Activated T-cell treated with anti-CD3 and anti-CD28 coated beads for 24 hours (primary cell): ENCODE data around the gene DNAJC22.
A peak's percentile ranks its signal among the peaks of the same experiment; 100 is the strongest.

Experiments
- DNase-seq: peaks from one replicate; pipeline ENCODE4 v3.0.0-alpha.2; 2020; ENCODE audit warnings: low read depth

DNAJC22 gene

DNA sequence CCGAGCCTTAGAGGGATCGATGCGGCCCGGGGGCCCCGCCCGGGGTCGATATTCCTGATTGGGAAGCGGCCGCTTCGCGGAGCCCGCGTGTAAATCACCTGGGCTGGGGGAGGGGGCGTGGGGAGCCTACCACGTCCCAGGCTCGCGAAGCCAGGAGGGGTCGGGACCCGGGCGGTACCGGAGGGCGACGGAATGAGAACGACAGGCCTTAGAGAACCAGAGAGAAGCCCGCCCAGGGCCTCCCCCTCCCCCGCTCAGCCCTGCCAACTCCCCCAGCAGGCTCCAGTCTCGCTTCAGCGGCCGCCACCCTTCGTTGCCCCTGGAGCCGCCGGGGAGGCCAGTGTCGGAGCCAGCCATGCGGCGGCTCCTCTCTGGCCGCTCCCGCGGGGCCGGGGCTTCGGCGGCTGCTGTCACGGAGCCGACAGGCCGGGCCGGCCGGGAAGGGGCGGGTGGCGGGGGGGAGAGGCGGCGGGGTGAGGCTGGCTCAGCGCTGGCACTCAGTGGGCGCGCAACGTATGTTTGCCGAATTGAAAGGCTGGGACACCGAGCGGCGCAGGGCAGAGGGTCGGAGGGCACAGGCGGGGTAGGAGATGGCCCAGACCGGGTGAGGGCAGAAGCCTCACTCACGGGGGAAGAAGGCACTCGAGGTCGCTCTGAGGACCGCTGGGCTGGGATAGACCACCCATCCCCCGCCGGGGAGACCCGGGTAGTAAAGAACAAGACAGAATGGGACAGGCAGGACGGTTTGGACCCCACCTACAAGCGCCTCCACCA is 1.4 kb upstream of the DNAJC22 start:
- no peak for DNase-seq

GRCh38 chr12:49345825-49346658 is 646 bp upstream of the DNAJC22 start:
- DNase-seq: no peak

- DNase-seq: peak; percentile 62
Observed at GRCh38 chr12:49347311-49348193, 864 bp downstream of the DNAJC22 start.

- DNase-seq: no peak
Observed at GRCh38 chr12:49348781-49349180, 2.1 kb downstream of the DNAJC22 start.

GRCh38 chr12:49349266-49349665 is 2.6 kb downstream of the DNAJC22 start:
- DNase-seq: no peak

GRCh38 chr12:49352351-49352750 is 5.7 kb downstream of the DNAJC22 start:
- DNase-seq: no peak

GRCh38 chr12:49355913-49356312 is 9.2 kb downstream of the DNAJC22 start:
- DNase-seq: no peak

- DNase-seq: no peak
Observed at GRCh38 chr12:49357103-49357678, 10.5 kb downstream of the DNAJC22 start.

DNA sequence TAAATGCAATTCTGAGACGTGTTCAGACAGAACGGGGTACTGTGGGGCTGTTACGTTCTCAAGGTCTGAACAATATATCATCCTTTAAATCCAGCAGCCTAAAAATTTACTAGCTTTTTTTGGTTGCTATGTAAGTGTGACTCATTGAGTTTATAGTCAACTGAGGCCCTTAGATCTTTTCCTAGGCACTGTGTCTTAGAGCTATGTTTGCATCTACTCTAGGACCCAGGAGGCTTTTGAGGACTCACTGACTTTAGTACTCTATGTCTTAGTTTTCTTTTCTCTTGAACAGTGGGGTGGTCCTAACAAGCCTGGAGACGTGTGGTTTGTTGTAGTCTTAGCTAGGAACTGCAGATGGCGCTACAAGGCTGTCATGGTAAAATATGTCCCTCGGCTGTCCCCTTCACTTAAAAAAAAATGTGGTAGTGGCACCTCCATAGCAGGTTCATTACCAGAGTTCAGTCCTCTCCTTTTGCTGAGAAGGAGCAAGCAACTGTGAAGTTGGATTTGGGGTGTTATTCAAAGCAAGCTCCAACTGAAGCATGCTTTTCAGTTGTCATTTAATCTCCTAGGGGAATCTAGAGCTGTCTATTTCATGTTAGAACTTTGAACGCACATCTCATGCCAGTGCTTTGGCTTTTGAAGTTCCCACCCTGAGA is 11.9 kb downstream of the DNAJC22 start:
- DNase-seq: peak; percentile 44

GRCh38 chr12:49359671-49360070 is 13.0 kb downstream of the DNAJC22 start:
- no peak for DNase-seq

GRCh38 chr12:49362077-49362476 is 15.4 kb downstream of the DNAJC22 start:
- no peak for DNase-seq

DNA sequence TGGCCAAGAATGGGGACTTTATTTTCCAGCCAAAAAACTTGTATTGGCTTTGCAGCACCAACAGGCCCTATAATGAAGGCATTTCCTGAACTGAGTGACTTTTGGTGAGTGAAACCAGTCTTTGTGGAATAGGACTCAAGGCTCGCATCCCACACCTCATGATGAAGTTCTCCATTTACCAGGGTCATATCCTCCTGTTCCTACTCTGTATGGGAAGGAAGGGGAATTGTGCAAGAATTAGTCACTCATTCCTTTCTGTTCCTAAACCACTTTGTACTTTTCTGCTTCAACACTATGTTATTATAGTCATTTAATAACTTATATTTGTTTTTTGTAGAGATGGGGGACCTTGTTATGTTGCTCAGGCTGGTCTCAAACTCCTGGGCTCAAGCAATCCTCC is 18.3 kb downstream of the DNAJC22 start:
- DNase-seq: no peak

- DNase-seq: no peak
Observed at GRCh38 chr12:49365542-49365941, 18.9 kb downstream of the DNAJC22 start.

DNA sequence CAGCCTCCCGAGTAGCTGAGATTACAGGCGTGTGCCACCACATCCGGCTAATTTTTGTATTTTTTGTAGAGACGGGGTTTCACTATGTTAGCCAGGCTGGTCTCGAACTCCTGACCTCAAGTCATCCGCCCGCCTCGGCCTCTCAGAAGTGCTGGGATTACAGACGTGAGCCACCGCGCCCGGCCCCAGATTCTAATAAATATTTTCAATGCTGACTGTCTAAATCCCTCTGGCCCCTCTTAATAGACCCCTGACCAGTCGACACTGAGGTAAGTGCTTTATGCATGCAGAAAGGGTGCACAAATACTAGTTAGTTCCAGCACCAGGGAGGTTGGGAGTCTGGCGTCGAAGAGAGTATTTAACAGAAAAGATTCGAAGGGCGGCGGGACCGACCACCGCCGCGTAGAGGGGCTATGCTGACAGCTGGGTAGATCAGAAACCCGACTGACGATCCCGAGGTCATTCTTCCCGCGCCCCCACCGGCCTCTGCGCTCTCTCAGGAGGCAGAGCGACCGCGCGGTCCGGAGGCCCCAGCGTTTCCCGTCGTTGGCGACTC is 19.5 kb downstream of the DNAJC22 start:
- no peak for DNase-seq

- DNase-seq: peak; percentile 82
Observed at GRCh38 chr12:49366652-49367380, 20.1 kb downstream of the DNAJC22 start.

DNA sequence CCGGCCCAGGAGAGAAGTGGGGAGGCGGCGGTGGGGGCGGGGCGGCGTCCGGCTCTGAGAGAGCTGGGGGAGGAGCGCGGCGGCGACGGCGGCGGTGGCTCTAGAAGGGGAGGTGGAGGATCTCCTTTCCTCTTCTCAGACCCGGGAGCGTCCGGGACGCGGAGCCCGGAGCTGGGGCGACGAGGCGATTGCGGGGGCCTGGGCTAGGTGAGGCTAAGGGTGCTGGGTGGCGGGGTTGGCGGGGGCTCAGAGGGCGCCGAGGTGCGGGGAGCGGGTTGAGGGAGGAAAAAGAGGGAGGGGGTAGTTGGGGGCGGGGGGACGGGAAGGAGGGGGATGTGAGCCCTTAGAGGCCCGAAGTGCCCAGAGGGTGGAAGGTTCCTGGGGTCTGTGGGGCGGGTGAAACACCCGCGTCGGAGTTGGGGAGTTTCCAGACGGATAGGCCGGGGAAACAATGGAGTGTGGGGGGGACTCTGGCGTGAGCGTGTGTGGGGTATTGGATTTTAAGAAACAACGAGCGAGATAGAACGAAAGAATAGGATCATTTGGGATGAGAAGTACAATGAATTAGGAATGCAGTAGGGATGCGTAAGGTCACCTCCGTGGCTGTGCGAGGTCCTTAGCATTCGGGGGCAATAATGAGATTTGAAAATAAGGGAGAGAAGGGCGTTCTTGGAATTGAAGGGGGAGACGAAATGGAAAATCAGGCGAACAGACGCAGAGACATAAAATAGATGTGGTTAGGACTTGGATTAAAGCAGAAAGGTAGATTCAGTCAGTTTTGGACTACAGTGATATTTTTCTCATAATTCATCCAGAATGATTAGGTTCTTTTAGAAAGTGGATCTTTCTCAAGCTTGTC is 20.9 kb downstream of the DNAJC22 start, which contains the start of gene SPATS2:
Gene SPATS2 (plus strand): TSS at position 82 of the 859 bp plus-strand sequence. CDS start 93,551 bp downstream, outside the sequence.
- DNase-seq: no peak

GRCh38 chr12:49368240-49368600 is 21.5 kb downstream of the DNAJC22 start:
- DNase-seq: no peak

- DNase-seq: no peak
Observed at GRCh38 chr12:49369411-49370145, 22.9 kb downstream of the DNAJC22 start.

GRCh38 chr12:49370539-49370938 is 23.9 kb downstream of the DNAJC22 start:
- no peak for DNase-seq
